ENCODE results near the gene ZNF618.

DNA sequence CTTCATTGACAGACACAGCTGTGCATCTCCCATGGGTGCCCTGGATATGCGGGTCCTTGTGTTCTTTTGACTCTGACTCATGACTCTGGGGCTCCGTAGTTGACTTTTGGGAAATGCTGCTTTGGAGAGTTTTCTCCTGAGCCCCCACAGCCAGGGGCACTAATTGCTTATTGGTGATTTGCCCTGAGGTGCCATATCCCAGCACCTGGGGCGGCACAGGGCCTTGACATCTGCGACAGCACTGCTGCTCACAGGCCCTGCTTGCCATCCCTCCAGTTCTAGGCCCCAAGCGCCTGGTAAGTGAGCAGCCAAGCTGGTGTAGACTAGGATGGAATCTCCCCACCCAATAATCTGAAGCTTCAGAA is 126.9 kb downstream of the ZNF618 start:
- TF ChIP-seq, protein P1, sequence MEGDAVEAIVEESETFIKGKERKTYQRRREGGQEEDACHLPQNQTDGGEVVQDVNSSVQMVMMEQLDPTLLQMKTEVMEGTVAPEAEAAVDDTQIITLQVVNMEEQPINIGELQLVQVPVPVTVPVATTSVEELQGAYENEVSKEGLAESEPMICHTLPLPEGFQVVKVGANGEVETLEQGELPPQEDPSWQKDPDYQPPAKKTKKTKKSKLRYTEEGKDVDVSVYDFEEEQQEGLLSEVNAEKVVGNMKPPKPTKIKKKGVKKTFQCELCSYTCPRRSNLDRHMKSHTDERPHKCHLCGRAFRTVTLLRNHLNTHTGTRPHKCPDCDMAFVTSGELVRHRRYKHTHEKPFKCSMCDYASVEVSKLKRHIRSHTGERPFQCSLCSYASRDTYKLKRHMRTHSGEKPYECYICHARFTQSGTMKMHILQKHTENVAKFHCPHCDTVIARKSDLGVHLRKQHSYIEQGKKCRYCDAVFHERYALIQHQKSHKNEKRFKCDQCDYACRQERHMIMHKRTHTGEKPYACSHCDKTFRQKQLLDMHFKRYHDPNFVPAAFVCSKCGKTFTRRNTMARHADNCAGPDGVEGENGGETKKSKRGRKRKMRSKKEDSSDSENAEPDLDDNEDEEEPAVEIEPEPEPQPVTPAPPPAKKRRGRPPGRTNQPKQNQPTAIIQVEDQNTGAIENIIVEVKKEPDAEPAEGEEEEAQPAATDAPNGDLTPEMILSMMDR (IDR thresholded peaks at IDR 0.05) = no peak
- TF ChIP-seq POLR2A (IDR thresholded peaks at IDR 0.05) = no peak

Data from esophagus squamous epithelium (tissue), 4 donors.